OCI-LY7 (cell line): Measurements from ENCODE around the gene ANKS1B. TPM values are rescaled to one million over a fixed set of nuclear protein-coding genes. Genes with fewer than 3 reads are reported as not detected.

Experiments
- BruUV-seq: library from RNA; stranded (reverse); fragments of 400-500 nt; replicated peaks from 2 replicates; lab custom pipeline; 2021; lab: Mats Ljungman, UMichigan
- CTCF ChIA-PET: fragments of 300-600 bp; sonication (Branson Sonifier 250); formaldehyde crosslinking; loops from one replicate; lab custom pipeline; 2022; ENCODE audit warnings: antibody characterized with exemption; ENCODE audit not compliant: unreplicated experiment; lab: Charles Lee
- POLR2A ChIA-PET: fragments of 300-600 bp; sonication (Branson Sonifier 250); formaldehyde crosslinking; loops from one replicate; lab custom pipeline; 2022; ENCODE audit warnings: antibody characterized with exemption; lab: Charles Lee
- DNase-seq: peaks from one replicate; pipeline ENCODE4 v3.0.0-alpha.2; 2015; ENCODE audit warnings: low spot score
- H2AFZ ChIP-seq: fragments of 200-600 bp; sonication (generic), shearing (Covaris generic); 2 replicates; pipeline ENCODE4 v1.6.1; 2014; ENCODE audit warnings: mild to moderate bottlenecking, antibody characterized with exemption, low read length, moderate library complexity
- H3K27ac ChIP-seq: fragments of 200-600 bp; sonication (generic); 2 replicates; pipeline ENCODE4 v1.5.1; 2014; ENCODE audit warnings: mixed run types, low read depth, mild to moderate bottlenecking, moderate library complexity, low read length, inconsistent platforms; ENCODE audit not compliant: poor library complexity, severe bottlenecking
- H3K36me3 ChIP-seq: fragments of 200-600 bp; sonication (generic); 2 replicates; pipeline ENCODE4 v1.6.1; 2014; ENCODE audit warnings: mild to moderate bottlenecking, antibody characterized with exemption, low read length, moderate library complexity, mixed read lengths; ENCODE audit not compliant: insufficient read depth
- H3K4me1 ChIP-seq: fragments of 200-600 bp; sonication (generic); 2 replicates; pipeline ENCODE4 v1.5.1; 2014; ENCODE audit warnings: mild to moderate bottlenecking, low read length; ENCODE audit not compliant: insufficient read depth, poor library complexity, severe bottlenecking
- H3K4me2 ChIP-seq: fragments of 200-600 bp; sonication (generic); 2 replicates; pipeline ENCODE4 v1.6.1; 2014; ENCODE audit warnings: mild to moderate bottlenecking, low read length
- H3K4me3 ChIP-seq: fragments of 200-600 bp; sonication (generic); 2 replicates; pipeline ENCODE4 v1.5.1; 2014; ENCODE audit warnings: mild to moderate bottlenecking, low read depth, low read length; ENCODE audit not compliant: poor library complexity, severe bottlenecking
- H3K79me2 ChIP-seq: fragments of 200-600 bp; sonication (generic); 2 replicates; pipeline ENCODE4 v1.6.1; 2016; ENCODE audit warnings: low read depth, mild to moderate bottlenecking, low read length, moderate library complexity, mixed read lengths; ENCODE audit not compliant: insufficient read depth
- H3K9me2 ChIP-seq: fragments of 200-600 bp; sonication (generic); 2 replicates; pipeline ENCODE4 v1.6.1; 2016; ENCODE audit warnings: mild to moderate bottlenecking, low read length, mixed read lengths; ENCODE audit not compliant: insufficient read depth
- H3K9me3 ChIP-seq: fragments of 200-600 bp; sonication (generic); 2 replicates; pipeline ENCODE4 v1.6.1; 2014; ENCODE audit warnings: mild to moderate bottlenecking, mixed run types, low read length, mixed read lengths
- H4K20me1 ChIP-seq: fragments of 200-600 bp; sonication (generic); 2 replicates; pipeline ENCODE4 v1.6.1; 2014; ENCODE audit warnings: mild to moderate bottlenecking, antibody characterized with exemption, low read length, moderate library complexity, mixed read lengths; ENCODE audit not compliant: insufficient read depth
- EZH2phosphoT487 ChIP-seq: fragments of 200-600 bp; sonication (generic); IDR thresholded peaks from 2 replicates; pipeline ENCODE4 v1.6.1; 2018; ENCODE audit warnings: low read depth, borderline replicate concordance, mild to moderate bottlenecking, mixed run types, antibody characterized with exemption, low read length, moderate library complexity, mixed read lengths
- intact Hi-C: fragments of 100-400 bp; cut with micrococcal nuclease; formaldehyde crosslinking; loops from one replicate; pipeline ENCODE4 v1.10.0; 2022; ENCODE audit not compliant: unreplicated experiment
- total RNA-seq, 2 experiments: library from RNA; depleted of rRNA in 1 of 2; stranded (reverse); fragments of >200 nt in 1 of 2; shearing (Covaris generic) in 1 of 2; gene quantifications; 2 replicates each; pipeline ENCODE4 v1.2.3, GENCODE V29; 2014 to 2022
- TF ChIP-seq, protein P1 (sequence below): fragments of 200-600 bp; sonication (generic); conservative IDR thresholded peaks from 2 replicates; pipeline ENCODE4 v1.5.1; 2014; ENCODE audit warnings: mild to moderate bottlenecking, antibody characterized with exemption, low read length, moderate library complexity, mixed read lengths

ANKS1B gene
- total RNA-seq, 2 experiments from 2014 or later: 2.9 to 6.0 TPM

DNA sequence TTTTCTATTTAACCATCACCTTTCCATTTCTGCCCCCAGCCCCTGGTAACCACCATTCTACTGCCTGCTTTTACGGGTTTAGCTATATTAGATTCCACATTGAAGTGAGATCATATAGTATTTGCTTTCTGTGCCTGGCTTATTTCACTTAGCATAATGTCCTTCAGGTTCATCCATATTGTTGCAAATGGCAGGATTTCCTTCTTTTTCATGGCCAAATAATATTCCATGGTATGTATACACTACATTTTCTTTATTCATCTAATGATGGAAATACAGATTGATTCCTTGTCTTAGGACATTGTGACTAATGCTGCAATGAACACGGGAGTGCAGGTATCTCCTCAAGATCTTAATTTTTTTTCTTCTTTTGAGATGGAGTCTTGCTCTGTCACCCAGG is 1137.5 kb downstream of the ANKS1B start:
- ChIA-PET POLR2A (interaction anchor here (0.7 kb wide), 1 partner anchor 12 kb away, joined by 3 read pairs; no protein-coding TSS in a partner anchor), CTCF (no interaction called here)
- no peak overlapping the region for H2AFZ ChIP-seq
- no peaks in the 10 kb centered on the region for H4K20me1 ChIP-seq
- no peak overlapping the region for H3K4me3 ChIP-seq
- no peaks in the 10 kb centered on the region for H3K4me1 ChIP-seq
- no peak for DNase-seq
- H3K4me2 ChIP-seq: no peak overlapping the region
- no peak overlapping the region for H3K27ac ChIP-seq
- TF ChIP-seq, protein P1, sequence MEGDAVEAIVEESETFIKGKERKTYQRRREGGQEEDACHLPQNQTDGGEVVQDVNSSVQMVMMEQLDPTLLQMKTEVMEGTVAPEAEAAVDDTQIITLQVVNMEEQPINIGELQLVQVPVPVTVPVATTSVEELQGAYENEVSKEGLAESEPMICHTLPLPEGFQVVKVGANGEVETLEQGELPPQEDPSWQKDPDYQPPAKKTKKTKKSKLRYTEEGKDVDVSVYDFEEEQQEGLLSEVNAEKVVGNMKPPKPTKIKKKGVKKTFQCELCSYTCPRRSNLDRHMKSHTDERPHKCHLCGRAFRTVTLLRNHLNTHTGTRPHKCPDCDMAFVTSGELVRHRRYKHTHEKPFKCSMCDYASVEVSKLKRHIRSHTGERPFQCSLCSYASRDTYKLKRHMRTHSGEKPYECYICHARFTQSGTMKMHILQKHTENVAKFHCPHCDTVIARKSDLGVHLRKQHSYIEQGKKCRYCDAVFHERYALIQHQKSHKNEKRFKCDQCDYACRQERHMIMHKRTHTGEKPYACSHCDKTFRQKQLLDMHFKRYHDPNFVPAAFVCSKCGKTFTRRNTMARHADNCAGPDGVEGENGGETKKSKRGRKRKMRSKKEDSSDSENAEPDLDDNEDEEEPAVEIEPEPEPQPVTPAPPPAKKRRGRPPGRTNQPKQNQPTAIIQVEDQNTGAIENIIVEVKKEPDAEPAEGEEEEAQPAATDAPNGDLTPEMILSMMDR: no peak
- TF ChIP-seq EZH2phosphoT487: no peak
- H3K36me3 ChIP-seq: no peaks in the 10 kb centered on the region
- no peaks in the 10 kb centered on the region for H3K79me2 ChIP-seq
- H3K9me2 ChIP-seq: no peaks in the 10 kb centered on the region
- no TSS peak for BruUV-seq
- intact Hi-C loops: no loop called here
- no peaks in the 10 kb centered on the region for H3K9me3 ChIP-seq

GRCh38 chr12:98845957-98846356 is 1138.8 kb downstream of the ANKS1B start:
- Histone ChIP-seq H4K20me1 (no peaks in the 10 kb centered on the region), H3K9me2 (no peaks in the 10 kb centered on the region), H3K36me3 (no peaks in the 10 kb centered on the region), H3K9me3 (no peaks in the 10 kb centered on the region), H3K4me2 (no peak overlapping the region), H3K27ac (no peak overlapping the region), H3K79me2 (no peaks in the 10 kb centered on the region), H2AFZ (no peak overlapping the region), H3K4me3 (no peak overlapping the region), H3K4me1 (no peaks in the 10 kb centered on the region)
- ChIA-PET CTCF (no interaction called here), POLR2A (interaction anchor here (0.6 kb wide), 1 partner anchor 1755 kb away, joined by 4 read pairs; no protein-coding TSS in a partner anchor)
- intact Hi-C loops: no loop called here
- no TSS peak for BruUV-seq
- no peak for DNase-seq
- TF ChIP-seq EZH2phosphoT487: no peak
- TF ChIP-seq, protein P1: no peak

DNA sequence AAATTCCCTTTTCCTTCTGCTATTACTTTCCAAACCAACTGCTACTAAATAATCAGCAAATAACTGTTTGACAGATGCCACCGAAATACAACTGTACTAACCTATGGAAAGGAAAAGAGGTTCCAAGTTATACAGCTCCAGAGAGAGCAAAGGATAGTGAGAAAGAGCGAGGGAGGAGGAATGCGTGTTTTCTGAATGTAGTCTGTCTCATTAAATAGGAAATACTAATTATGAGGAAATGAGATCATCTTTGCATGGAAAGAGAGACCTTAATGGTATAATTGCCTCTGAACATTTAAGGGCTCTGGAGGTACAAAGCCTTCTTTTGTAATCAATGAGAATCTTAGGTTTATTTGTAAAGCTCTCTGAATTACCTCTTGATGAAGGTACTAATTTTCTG is 1144.4 kb downstream of the ANKS1B start:
- TF ChIP-seq, protein P1: no peak
- no peak for TF ChIP-seq EZH2phosphoT487
- Histone ChIP-seq H2AFZ (no peak overlapping the region), H3K4me2 (no peak overlapping the region), H3K27ac (no peak overlapping the region), H4K20me1 (no peaks in the 10 kb centered on the region), H3K79me2 (no peaks in the 10 kb centered on the region), H3K9me2 (no peaks in the 10 kb centered on the region), H3K9me3 (no peaks in the 10 kb centered on the region), H3K4me1 (no peaks in the 10 kb centered on the region), H3K4me3 (no peak overlapping the region), H3K36me3 (no peaks in the 10 kb centered on the region)
- intact Hi-C loops: no loop called here
- ChIA-PET POLR2A (interaction anchor here (0.6 kb wide), 1 partner anchor 999 kb away, joined by 3 read pairs; no protein-coding TSS in a partner anchor), CTCF (no interaction called here)
- no peak for DNase-seq
- no TSS peak for BruUV-seq
